T follicular helper cell (primary cell): ENCODE results near the gene NEMP2.

ENCODE experiments used
- DNase-seq: peaks from one replicate; pipeline ENCODE4 v3.0.0-alpha.2; 2020; ENCODE audit warnings: low read depth
- total RNA-seq, 2 experiments: gene quantifications; one replicate each; lab custom pipeline; 2026; lab: John Stamatoyannopoulos, UW

The NEMP2 gene
- 11.6 to 17.2 reads per million in 2 experiments for total RNA-seq

GRCh38 chr2:190534310-190535120 is at the start of gene NEMP2:
TSS of gene NEMP2 (minus strand) at chr2:190534722. CDS start at chr2:190534655, 67 bp downstream.
- DNase-seq: peak; percentile 53

DNA sequence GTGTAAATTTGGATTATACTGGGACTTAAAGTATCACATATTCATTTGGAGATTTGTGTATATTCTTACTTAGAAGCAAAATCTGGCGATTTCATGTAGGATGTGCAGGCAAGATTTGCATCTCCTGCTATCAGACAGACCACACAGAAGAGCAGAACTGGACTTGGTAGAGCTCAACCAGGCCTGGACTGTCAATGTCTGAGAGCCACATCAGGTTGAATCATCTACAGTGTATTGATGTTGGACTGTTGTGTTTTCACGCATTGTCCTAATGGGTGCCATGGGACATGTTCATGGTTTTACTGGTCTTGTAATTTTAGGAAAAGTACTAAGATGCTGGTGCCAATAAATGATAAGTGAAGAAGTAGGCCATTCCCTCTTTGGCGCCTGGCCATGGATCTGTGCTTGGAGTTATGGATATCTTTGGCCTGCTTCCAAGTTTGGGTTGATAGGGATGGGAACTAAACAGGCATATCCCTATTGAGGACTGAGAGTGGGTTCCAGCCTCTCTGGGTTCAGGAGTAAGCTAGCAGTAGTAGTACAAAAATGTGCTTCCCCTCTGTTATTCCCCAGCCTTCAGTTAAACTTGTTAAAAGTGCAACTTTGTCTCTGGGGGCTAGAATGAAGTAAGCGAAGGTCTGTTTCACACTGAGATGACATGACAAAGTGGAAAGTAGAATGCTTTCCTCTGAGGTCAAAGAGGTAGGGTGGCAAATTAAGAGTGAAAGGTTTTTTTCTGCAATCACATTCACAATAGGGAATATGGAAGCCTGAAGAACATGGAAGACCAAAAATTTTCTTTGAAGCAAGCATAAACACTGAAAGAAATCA is 49.2 kb upstream of the NEMP2 start:
- no peak for DNase-seq

DNA sequence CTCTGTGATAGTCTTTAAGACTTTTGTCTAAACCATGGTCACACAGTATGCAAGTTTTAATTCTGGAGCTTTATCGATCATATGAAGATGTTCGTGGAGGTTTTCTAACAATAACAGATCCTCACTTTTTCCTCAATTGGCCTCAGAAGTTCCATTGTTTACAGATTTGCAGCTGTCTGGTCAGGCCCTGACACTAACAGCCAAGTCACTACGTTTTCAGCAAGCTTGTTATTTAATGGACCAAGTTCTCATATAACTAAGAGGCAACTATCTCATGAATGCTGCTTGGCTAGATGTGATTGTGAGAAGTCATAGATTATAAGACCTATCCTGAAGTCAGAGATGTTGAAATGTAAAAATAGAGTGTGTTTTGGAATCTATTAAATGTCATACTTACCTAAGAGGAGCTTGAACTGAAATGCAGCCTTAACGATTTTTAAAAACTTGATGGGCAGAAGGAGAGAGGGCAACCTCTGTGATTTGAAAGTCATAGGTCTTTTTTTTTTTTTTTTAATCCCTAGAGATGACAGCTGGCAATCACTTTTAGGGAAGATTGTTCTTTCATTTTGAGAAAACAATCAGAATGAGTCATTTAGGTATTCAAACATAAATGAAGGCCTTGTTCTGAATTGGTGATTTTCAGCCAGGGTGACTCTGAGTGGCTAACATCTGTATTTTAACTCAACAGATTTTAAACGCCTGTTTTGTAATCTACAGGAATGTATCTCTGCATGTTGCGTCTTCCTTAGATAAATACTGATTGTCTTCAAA is 48.4 kb upstream of the NEMP2 start:
- no peak for DNase-seq

DNA sequence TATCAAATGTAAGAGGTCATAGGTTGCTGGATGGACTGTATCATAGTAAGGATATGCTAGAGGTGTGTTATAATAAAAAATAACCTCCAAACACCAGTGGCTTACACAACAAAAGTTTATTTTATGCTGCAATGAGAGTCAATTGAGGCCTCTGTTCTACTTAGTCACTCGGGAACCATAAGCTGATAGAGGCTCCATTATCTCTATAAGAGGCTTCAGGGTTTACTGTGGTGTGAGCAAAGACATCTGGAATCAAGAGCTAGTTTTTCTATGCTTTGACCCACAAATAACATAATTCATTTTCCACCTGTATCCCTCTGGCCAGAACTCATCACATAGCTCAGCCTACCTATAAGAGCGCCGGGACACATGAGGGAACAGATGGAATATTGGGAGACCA is 47.5 kb upstream of the NEMP2 start:
- DNase-seq: no peak

GRCh38 chr2:190579915-190580846 is 45.7 kb upstream of the NEMP2 start:
- no peak for DNase-seq

GRCh38 chr2:190579058-190579410 is 44.5 kb upstream of the NEMP2 start:
- no peak for DNase-seq

DNA sequence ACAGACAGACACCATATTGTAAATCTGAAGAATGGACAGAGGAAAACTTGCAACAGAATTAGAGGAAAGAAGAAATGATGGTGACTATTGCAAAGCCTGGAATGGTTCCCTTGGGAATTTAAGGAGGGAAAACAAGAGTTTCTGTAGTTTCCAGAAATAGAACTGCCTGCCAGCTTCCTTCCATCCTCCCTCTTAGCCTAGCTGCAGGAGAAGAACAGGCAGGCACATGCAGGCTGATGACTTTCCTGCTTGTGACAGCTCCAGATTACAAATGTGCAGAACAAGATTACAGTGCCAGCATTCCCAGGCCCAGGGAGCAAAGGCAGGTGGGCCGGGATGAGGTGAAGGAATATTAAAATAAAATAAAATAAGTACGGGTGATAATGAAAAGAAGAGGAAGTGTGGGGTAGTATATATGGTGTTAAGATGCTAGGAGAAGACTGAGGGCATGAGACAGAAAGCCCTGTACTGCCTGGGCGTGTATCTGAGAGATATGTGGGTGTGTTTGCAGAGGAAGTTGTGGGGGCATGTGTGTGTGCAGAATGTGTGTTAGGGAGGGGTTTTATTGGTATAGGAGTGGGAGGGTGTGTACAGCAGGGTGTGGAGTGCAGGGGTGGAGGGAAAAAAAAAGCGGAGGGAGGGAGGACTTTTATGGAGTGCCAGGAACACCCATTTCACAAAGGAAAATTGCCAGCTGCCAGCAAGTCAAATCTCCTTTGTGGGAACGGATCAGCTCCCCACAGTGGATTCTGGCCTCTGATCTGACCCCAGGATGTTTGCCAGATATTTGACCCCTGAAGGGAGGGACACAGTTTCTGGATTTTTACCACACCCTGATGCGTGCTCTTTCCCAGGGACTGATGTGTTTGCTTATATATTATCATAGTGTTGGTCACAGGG is 43.9 kb upstream of the NEMP2 start:
- DNase-seq: no peak

DNA sequence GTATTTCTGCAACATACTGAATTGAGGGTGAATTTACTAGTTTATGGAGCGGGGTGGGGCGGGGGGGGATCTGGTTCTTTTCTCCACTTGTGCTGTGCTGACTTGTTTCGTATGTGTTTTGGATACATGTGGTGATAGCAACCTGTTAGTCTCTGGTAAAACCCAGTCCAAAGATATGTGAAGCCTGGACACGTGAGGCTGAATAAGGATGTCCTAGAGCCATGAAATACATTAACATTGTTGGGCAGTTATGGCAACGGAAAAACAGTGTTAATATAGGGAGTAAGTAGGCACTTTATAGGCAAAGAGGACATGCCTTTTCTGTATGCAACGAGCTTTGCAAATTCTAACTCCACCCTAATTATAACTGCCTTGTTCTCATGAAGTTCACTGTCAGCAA is 42.1 kb upstream of the NEMP2 start:
- no peak for DNase-seq

DNA sequence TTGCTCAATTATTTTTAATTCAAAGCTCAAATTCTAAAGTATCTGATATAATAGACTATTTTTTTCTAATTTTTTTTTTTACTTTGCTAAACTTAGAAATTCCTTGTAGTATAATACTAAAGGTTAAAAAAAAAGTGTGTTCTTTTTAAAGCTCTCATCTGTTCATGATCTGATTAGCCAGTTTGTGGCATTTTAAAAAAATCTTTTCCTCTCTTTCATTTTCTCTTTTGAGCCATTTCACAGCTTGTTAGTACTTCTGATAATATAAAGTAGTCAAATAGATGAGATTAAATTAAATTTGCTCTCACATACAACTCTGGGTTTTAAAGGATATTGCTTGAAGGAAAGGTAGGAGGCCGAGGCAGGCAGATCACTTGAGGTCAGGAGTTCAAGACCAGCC is 40.7 kb upstream of the NEMP2 start:
- no peak for DNase-seq

GRCh38 chr2:190574169-190574568 is 39.6 kb upstream of the NEMP2 start:
- no peak for DNase-seq

DNA sequence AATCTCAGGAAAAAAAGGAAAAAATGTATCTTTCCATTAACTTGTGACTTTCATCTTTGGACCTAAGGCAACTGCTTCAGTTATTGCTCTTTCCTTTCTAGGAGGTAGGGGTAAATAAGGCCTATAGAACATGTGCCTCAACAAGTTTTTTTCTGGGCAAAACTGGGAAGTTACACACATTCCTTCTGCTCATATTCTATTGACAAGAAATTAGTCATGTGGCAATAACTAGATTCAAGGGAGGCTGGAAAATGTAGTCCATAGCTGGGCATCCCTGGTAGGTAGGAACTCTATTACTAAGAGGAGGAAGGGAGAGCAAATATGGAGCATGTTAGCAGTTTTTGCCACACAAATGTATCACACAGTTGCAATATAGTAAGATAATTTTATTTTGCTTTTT is 37.7 kb upstream of the NEMP2 start:
- DNase-seq: no peak

DNA sequence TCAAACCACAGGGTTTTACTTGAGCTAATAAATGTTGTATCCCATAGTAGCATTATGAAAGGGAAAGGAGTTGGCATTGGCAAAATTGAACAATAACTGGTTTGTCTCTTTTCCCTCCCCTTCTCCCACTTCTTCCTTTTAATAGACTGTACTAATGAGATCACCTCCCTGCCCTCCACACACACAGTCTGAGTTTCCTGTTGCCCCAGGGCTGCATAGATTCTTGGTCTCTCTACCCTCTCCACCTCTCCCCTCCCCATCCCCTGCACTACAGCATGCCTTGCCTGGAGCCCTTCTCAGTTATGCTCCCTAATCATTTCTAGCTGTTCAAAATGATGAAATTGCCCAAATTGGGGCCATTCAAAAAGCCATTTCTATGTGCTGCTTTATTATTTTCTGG is 37.2 kb upstream of the NEMP2 start:
- DNase-seq: no peak

GRCh38 chr2:190570871-190571270 is 36.3 kb upstream of the NEMP2 start:
- no peak for DNase-seq

GRCh38 chr2:190569994-190570755 is 35.7 kb upstream of the NEMP2 start:
- no peak for DNase-seq

GRCh38 chr2:190564838-190565237 is 30.3 kb upstream of the NEMP2 start:
- DNase-seq: no peak

DNA sequence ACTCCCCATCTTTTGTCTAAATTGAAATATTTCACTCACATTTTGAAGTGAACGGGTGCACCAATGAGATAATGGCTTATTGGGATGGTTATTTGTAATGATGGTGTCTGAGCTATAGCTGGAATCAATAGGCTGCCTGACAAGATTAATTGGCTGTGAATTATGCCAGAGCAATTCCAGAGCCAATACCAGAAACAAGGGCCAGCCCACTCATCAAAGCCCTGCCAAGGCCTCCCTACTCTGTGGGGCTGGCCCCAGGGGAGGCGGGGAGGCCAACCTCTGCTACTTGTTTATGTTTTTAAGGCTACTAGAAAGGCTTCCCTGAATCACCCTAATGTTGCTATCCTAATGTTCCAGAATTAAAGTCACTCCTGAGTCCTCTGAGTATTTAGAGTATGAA is 29.1 kb upstream of the NEMP2 start:
- DNase-seq: no peak

DNA sequence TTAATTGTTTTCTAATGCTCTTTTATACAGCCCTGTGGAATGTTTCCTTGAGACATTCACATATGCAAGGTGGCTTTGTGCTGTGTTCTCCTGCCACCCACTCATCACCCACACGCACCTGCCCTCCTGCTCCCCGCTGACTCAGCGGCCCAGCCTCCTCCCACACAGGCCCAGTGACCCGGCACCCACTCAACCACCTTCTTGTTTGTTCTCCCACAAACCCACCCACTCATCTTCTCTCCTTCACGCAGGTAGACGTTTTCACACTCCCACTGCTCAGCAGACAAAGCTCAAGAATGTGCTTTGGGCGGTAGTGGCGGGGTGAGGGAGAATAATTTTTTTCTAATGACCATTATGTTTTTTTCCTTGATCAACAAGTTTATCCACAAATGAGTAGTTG is 28.6 kb upstream of the NEMP2 start:
- no peak for DNase-seq

- DNase-seq: no peak
Measured at GRCh38 chr2:190562121-190562520, 27.6 kb upstream of the NEMP2 start.

- no peak for DNase-seq
Measured at GRCh38 chr2:190561094-190561493, 26.6 kb upstream of the NEMP2 start.
